Measurements from ENCODE around the gene APOF.
"Not testable (repeated sequence)": the region's sequence is repeated elsewhere in the genome, so short reads cannot be mapped to it uniquely, and the experiment has no call there.

Gene APOF

GRCh38 chr12:56362130-56363059 is at the start of gene APOF:
TSS of gene APOF (minus strand) at chr12:56362857. CDS start at chr12:56362745, 112 bp downstream.
- DNase-seq (ENCODE audit: low spot score) = no peak
- no peak for FAIRE-seq

DNA sequence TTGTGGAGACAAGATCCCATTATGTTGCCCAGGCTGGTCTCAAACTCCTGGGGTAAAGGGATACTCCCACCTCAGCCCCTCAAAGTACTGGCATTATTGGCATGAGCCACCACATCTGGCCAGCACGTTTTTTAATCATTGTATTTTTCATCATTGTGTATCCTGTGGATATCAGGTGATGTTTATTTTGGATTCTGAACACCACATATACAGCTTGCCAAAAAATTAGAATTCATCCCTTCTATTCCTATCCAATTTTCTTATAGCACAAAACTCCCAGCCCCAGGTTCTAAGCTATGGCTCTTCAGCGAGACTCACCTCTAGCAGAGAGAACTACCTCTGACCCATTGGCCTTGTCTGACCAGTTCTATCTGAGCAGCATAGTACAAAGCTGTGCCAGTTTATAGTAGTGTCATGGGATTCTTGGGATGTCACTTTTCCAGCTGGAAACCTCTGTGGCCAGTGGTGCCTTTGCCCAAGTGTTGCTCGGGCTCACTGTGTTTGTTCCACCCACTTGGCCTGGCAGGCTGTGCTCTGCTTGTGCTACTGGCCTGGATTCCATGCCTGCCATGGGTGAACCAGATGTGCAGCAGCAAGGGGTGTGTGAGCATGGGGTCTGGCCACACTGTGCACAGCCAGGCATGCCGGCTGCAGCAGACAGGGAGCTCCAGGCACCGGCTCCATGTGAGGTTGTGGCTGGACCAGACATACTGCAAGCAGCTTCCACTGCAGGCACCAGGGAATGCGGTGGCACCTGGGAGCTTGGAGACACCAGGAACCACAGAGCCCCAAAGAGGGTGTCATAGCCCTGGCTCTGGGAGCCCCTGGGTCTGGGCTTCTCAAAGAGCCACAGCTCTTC is 49.4 kb upstream of the APOF start:
- no peak for DNase-seq (ENCODE audit: low spot score)
- no peak for FAIRE-seq

GRCh38 chr12:56410768-56411167 is 48.1 kb upstream of the APOF start:
- DNase-seq (ENCODE audit: low spot score) (no peak), FAIRE-seq (no peak)

DNA sequence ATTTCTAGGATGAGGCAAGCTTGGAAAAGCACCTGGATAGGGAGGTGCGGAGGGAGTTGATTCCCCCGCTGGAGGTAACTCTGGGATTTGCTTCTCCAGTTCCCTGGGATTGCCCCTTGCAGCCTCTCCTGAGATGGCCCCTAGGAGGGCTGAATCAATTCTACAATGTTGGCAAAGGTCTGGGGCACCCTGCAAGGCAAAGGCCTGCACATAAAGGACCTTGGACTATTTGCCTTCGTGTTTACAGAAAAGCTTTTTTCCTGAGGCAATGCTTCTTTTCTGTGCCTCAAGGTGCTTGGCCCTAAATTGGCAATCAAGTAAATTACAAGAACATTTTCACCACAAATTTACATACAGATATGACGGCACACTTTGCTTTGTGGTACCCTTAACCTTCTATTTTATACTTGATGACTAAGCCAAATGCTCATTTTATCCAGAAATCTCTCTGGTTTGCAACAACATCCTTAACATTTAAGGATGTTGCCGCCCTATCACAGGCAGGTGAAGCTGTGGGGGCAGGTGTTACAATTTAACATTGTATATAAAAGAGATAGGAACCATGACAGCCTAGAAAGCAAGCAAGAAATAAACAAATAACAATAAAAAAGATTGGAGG is 46.3 kb upstream of the APOF start:
- no peak for FAIRE-seq
- DNase-seq (ENCODE audit: low spot score) = no peak

DNA sequence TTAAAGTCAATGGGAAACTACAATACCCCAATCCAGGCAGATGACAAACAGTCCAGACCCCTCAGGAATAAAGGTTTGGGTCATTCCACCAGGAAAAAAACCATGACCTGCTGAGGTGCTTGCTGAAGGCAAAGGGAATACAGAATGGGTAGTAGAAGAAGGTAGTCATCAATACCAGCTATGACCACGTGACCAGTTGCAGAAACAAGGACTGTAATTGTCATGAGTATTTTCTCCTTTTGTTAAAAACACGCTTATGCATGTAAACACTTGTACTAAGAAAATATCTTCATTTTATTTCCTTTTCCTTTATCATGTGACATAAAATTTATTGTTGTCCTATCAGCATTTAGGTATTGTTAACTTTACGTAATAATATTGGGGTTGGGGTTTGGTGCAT is 41.6 kb upstream of the APOF start:
- not testable (repeated sequence) for DNase-seq (ENCODE audit: low spot score); FAIRE-seq

DNA sequence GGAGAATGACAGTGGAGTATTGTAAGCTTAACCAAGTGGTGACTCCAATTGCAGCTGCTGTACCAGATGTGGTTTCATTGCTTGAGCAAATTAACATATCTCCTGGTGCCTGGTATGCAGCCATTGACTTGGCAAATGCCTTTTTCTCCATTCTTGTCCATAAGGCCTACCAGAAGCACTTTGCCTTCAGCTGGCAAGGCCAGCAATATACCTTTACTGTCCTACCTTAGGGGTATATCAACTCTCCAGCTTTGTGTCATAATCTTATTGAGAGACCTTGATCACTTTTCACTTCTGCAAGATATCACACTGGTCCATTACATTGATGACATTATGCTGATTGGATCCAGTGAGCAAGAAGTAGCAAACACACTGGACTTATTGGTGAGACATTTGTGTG is 39.0 kb upstream of the APOF start:
- FAIRE-seq; DNase-seq (ENCODE audit: low spot score): not testable (repeated sequence)

- not testable (repeated sequence) for DNase-seq (ENCODE audit: low spot score); FAIRE-seq
Observed at GRCh38 chr12:56401125-56401524, 38.5 kb upstream of the APOF start.

- not testable (repeated sequence) for DNase-seq (ENCODE audit: low spot score); FAIRE-seq
Observed at GRCh38 chr12:56399466-56399865, 36.8 kb upstream of the APOF start.

GRCh38 chr12:56398324-56398723 is 35.7 kb upstream of the APOF start:
- no peak for FAIRE-seq
- DNase-seq (ENCODE audit: low spot score) = no peak

- no peak for FAIRE-seq
Observed at GRCh38 chr12:56392331-56392730, 29.7 kb upstream of the APOF start.

GRCh38 chr12:56391721-56392120 is 29.1 kb upstream of the APOF start:
- no peak for FAIRE-seq
- no peak for DNase-seq (ENCODE audit: low spot score)

More at GRCh38 chr12:56392331-56392730, 29.7 kb upstream of the APOF start:
- DNase-seq (ENCODE audit: low spot score) = no peak

DNA sequence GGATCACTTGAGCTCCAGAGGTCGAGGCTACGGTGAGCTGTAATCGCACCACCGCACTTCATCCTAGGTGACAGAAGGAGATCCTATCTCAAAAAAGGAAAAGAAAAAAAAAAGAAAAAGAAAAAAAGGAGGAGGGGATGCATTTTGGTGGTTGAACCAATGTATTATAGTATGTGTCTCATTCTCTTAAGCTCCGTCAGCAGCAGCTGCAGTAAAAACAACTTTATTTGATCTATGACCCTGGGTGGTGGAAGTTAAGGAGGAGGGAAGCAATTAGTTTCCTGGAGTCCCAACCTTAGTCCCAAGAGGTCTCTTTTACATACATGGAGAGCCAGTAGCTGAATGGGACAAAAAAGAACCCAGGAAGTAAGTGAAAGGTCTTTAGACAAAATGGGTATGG is 26.8 kb upstream of the APOF start:
- no peak for DNase-seq (ENCODE audit: low spot score)
- FAIRE-seq = no peak

DNA sequence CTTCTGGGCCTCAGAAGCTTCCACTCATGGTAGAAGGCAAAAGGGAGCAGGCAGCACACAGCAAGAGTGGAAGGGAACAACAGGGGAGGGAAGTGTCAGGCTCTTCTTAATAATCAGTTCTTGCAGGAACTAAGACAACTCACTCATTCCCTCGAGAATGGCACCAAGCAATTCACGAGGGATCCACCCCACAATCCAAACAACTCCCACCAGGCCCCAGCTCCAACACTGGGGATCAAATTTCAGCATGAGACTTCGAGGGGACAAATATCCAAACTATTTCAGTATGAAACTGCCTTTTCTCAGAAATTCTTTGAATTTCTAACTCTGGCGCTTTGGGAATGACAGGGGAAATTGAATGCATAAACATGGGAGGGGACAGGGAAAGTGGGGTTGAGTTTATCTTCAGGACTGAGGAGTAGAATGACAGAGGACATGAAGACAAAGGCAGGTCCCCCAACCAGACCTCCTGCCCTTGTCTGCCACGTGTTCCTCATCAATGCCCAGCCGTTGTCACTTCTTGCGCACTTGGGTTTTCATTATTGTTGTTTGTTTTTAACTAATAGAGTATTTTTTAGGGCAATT is 24.6 kb upstream of the APOF start:
- FAIRE-seq = no peak

DNA sequence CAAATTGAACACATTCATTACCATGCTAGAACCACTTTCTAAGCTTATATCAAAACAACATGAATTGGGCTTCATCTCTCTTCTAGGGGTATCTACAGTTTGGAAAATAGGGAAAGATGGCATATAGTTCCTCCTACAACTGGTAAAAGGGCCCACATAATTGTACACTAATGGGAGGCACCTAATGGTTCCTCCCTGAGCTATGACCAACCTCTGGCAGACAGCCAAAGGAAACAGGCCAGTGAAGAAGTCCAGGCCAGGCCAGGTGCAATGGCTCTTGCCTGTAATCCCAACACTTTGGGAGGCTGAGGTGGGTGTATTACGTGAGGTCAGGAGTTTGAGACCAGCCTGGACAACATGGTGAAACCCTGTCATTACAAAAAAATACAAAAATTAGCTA is 23.2 kb upstream of the APOF start:
- FAIRE-seq (no peak), DNase-seq (ENCODE audit: low spot score) (no peak)

More for the DNA sequence above, 24.6 kb upstream of the APOF start:
- no peak for DNase-seq (ENCODE audit: low spot score)

GRCh38 chr12:56382611-56383010 is 20.0 kb upstream of the APOF start:
- DNase-seq (ENCODE audit: low spot score) (no peak), FAIRE-seq (no peak)

- DNase-seq (ENCODE audit: low spot score) (no peak), FAIRE-seq (no peak)
Observed at GRCh38 chr12:56377989-56378316, 15.3 kb upstream of the APOF start.

DNA sequence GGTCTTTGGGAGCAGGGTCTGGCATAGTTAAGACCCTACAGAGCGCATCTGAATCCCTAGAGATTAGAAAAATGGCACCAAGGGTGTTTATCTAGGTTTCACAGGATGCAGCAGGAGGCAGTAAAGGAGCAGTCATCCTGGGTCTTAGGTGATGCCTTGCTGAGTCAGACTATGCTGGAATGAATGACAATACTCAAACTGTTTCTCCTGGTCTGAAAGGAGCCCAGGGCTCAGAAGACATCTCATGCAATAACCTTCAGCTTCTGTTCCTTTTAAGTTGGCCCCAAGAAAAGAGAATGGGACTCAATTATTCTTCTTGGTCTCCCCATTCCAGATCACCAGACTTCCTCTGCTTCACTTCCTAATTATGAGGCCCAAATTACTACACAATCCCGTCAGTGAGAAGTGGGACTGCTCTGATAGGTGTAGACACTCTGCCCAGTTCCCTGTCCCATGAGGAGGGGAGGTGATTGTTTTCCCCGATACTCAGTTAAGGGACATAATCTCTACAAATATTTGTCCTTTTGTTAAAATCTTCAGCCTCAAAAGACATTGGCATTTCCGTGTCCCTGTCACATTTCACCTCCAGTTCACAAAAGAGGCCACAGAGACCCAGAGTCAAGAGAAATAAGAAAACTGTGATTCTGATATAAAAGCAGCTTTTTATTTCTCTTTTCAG is 14.8 kb upstream of the APOF start:
- DNase-seq (ENCODE audit: low spot score) = no peak
- FAIRE-seq = no peak

DNA sequence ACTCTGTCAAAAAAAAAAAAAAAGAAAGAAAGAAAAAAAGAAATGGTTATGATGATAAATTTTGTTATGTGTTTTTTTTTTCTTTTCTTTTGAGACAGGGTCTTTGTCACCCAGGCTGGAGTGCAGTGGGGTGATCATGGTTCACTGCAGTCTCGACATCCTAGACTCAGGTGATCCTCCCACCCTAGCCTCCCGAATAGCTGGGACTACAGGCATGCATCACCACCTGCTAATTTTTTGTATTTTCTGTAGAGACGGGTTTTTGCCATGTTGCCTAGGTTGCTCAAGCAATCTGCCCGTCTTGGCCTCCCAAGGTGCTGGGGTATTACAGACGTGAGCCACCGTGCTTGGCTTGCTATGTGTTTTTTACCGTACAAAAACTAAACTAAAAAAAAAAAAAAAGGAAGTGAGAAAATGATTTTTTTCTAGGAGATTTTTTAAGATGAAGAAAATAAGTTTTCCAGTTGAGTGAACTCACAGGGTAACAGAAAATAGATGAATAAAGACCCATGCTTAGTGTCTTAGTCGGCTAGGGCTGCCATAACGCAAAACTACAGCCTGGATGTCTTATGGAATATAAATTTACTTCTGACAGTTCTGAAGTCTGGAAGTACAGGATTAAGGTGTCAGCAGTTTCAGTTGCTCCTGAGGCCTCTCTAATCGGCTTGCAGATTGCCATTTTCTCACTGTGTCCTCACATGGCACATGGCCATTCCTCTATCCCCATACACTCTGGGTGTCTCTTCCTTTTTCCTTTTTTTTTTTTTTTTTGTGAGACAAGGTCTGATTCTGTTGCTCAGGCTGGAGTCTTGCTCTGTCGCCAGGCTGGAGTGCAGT is 13.2 kb upstream of the APOF start:
- DNase-seq (ENCODE audit: low spot score) (no peak), FAIRE-seq (no peak)

GRCh38 chr12:56374726-56375597 is 12.3 kb upstream of the APOF start:
- FAIRE-seq = no peak
- no peak for DNase-seq (ENCODE audit: low spot score)
